H9 (cell line): ENCODE measurements around the gene CST11. TPM values are rescaled to one million over a fixed set of nuclear protein-coding genes. Genes with fewer than 3 reads are reported as not detected.

Source experiments
- DNase-seq: peaks from one replicate; pipeline ENCODE4 v3.0.0-alpha.2; 2017
- H2AFZ ChIP-seq: one replicate; pipeline ENCODE4 v1.6.1; 2013; ENCODE audit warnings: mild to moderate bottlenecking, low read length, control low read depth, moderate library complexity
- H2AK5ac ChIP-seq: 2 replicates; pipeline ENCODE4 v1.6.1; 2013; ENCODE audit warnings: low read length, control low read depth, mixed read lengths; ENCODE audit not compliant: insufficient read length
- H2BK120ac ChIP-seq: one replicate; pipeline ENCODE4 v1.6.1; 2013; ENCODE audit warnings: low read depth, mild to moderate bottlenecking, low read length, control low read depth, inconsistent platforms; ENCODE audit not compliant: poor library complexity, severe bottlenecking
- H2BK12ac ChIP-seq: 2 replicates; pipeline ENCODE4 v1.6.1; 2013; ENCODE audit warnings: low read length, control low read depth, mixed read lengths, low read depth; ENCODE audit not compliant: insufficient read length
- H2BK15ac ChIP-seq: 2 replicates; pipeline ENCODE4 v1.6.1; 2013; ENCODE audit warnings: low read depth, low read length, control low read depth
- H2BK20ac ChIP-seq: one replicate; pipeline ENCODE4 v1.6.1; 2013; ENCODE audit warnings: low read depth, mild to moderate bottlenecking, low read length, control low read depth, inconsistent platforms; ENCODE audit not compliant: poor library complexity, severe bottlenecking
- H2BK5ac ChIP-seq: 2 replicates; pipeline ENCODE4 v1.6.1; 2013; ENCODE audit warnings: low read length, control low read depth, mixed read lengths; ENCODE audit not compliant: insufficient read length
- H3K14ac ChIP-seq: 2 replicates; pipeline ENCODE4 v1.6.1; 2013; ENCODE audit warnings: low read length, control low read depth; ENCODE audit not compliant: insufficient read depth
- H3K18ac ChIP-seq: 2 replicates; pipeline ENCODE4 v1.6.1; 2013; ENCODE audit warnings: low read depth, mild to moderate bottlenecking, mixed read lengths, low read length, control low read depth; ENCODE audit not compliant: insufficient read length
- H3K23ac ChIP-seq: 2 replicates; pipeline ENCODE4 v1.6.1; 2013; ENCODE audit warnings: low read length, control low read depth, mixed read lengths, low read depth; ENCODE audit not compliant: insufficient read length
- H3K23me2 ChIP-seq: 2 replicates; pipeline ENCODE4 v1.6.1; 2013; ENCODE audit warnings: low read depth, mild to moderate bottlenecking, mixed read lengths, low read length, control low read depth; ENCODE audit not compliant: insufficient read length, poor library complexity, severe bottlenecking
- H3K27ac ChIP-seq: 2 replicates; pipeline ENCODE4 v1.5.1; 2013; ENCODE audit warnings: low read length, control low read depth, mixed read lengths, low read depth; ENCODE audit not compliant: insufficient read length
- H3K27me3 ChIP-seq: 2 replicates; pipeline ENCODE4 v1.6.1; 2013; ENCODE audit warnings: low read length, control low read depth, inconsistent platforms; ENCODE audit not compliant: insufficient read depth
- H3K4ac ChIP-seq: 2 replicates; pipeline ENCODE4 v1.6.1; 2013; ENCODE audit warnings: low read depth, mild to moderate bottlenecking, control low read depth, inconsistent platforms, low read length, moderate library complexity
- H3K4me1 ChIP-seq: 2 replicates; pipeline ENCODE4 v1.6.1; 2013; ENCODE audit warnings: low read length, control low read depth, inconsistent platforms; ENCODE audit not compliant: insufficient read depth
- H3K4me2 ChIP-seq: 2 replicates; pipeline ENCODE4 v1.6.1; 2013; ENCODE audit warnings: low read length, control low read depth, mixed read lengths; ENCODE audit not compliant: insufficient read length, insufficient read depth
- H3K56ac ChIP-seq: 2 replicates; pipeline ENCODE4 v1.6.1; 2013; ENCODE audit warnings: low read depth, mild to moderate bottlenecking, mixed read lengths, low read length, control low read depth; ENCODE audit not compliant: insufficient read length
- H3K79me1 ChIP-seq: 2 replicates; pipeline ENCODE4 v1.6.1; 2013; ENCODE audit warnings: low read depth, mild to moderate bottlenecking, moderate library complexity, low read length, control low read depth, inconsistent platforms; ENCODE audit not compliant: insufficient read depth, poor library complexity, severe bottlenecking
- H3K79me2 ChIP-seq: 2 replicates; pipeline ENCODE4 v1.6.1; 2013; ENCODE audit warnings: low read length, control low read depth, inconsistent platforms; ENCODE audit not compliant: insufficient read depth
- H3K9ac ChIP-seq: 2 replicates; pipeline ENCODE4 v1.6.1; 2013; ENCODE audit warnings: low read length, control low read depth, mixed read lengths; ENCODE audit not compliant: insufficient read length; ENCODE audit errors: extremely low read depth
- H3K9me3 ChIP-seq: one replicate; pipeline ENCODE4 v1.6.1; 2013; ENCODE audit warnings: low read depth, low read length, inconsistent platforms; ENCODE audit not compliant: control insufficient read depth
- H3T11ph ChIP-seq: one replicate; pipeline ENCODE4 v1.6.1; 2013; ENCODE audit warnings: mild to moderate bottlenecking, low read length, control low read depth, inconsistent platforms
- H4K20me1 ChIP-seq: one replicate; pipeline ENCODE4 v1.6.1; 2013; ENCODE audit not compliant: control insufficient read depth, insufficient read length, insufficient read depth
- H4K5ac ChIP-seq: 2 replicates; pipeline ENCODE4 v1.6.1; 2013; ENCODE audit warnings: low read depth, mild to moderate bottlenecking, mixed read lengths, low read length, control low read depth; ENCODE audit not compliant: insufficient read length
- H4K8ac ChIP-seq: replicated peaks from 2 replicates; pipeline ENCODE4 v1.6.1; 2013; ENCODE audit warnings: low read length, control low read depth, mixed read lengths, low read depth; ENCODE audit not compliant: insufficient read length
- H4K91ac ChIP-seq: 2 replicates; pipeline ENCODE4 v1.6.1; 2013; ENCODE audit warnings: low read depth, mild to moderate bottlenecking, moderate library complexity, mixed read lengths, low read length, control low read depth; ENCODE audit not compliant: insufficient read length
- H3K27ac Mint-ChIP-seq, 3 experiments: 2 replicates in 2 of 3; 3 replicates in 1 of 3; pipeline ENCODE4 v1.8.0; 2020 to 2021; ENCODE audit warnings: mixed read lengths in 3 of 3, mild to moderate bottlenecking in 1 of 3, moderate library complexity in 1 of 3
- H3K27me3 Mint-ChIP-seq: 2 replicates; pipeline ENCODE4 v1.8.0; 2021; ENCODE audit warnings: low read depth, mild to moderate bottlenecking, moderate library complexity, mixed read lengths
- H3K36me3 Mint-ChIP-seq, 3 experiments: 2 replicates in 2 of 3; 3 replicates in 1 of 3; pipeline ENCODE4 v1.8.0; 2020 to 2021; ENCODE audit warnings: low read depth in 3 of 3, mixed read lengths in 3 of 3; ENCODE audit not compliant: insufficient read depth in 1 of 3
- H3K4me1 Mint-ChIP-seq, 2 experiments: 2 replicates each; pipeline ENCODE4 v1.8.0; 2020; ENCODE audit warnings: mixed read lengths in 2 of 2
- H3K4me3 Mint-ChIP-seq, 2 experiments: 2 replicates in 1 of 2; 3 replicates in 1 of 2; pipeline ENCODE4 v1.8.0; 2020 to 2021; ENCODE audit warnings: mild to moderate bottlenecking in 2 of 2, mixed read lengths in 2 of 2, moderate library complexity in 1 of 2
- H3K9me3 Mint-ChIP-seq, 2 experiments: 2 replicates in 1 of 2; 3 replicates in 1 of 2; pipeline ENCODE4 v1.8.0; 2020; ENCODE audit warnings: mild to moderate bottlenecking in 2 of 2, mixed read lengths in 2 of 2, moderate library complexity in 1 of 2
- CTCF ChIP-seq: fragments of 200-600 bp; sonication (generic); conservative IDR thresholded peaks from 3 replicates; pipeline ENCODE4 v1.8.0; 2021; ENCODE audit warnings: antibody characterized with exemption, mild to moderate bottlenecking
- WGBS: extraction: QIAGEN DNeasy Blood & Tissue Kit; methylation state at CpG from one replicate; pipeline ENCODE4 v1.1.7; 2013; ENCODE audit warnings: missing lambda C conversion rate, low lambda C conversion rate, mixed read lengths; ENCODE audit not compliant: insufficient read length; ENCODE audit errors: extremely low coverage; 5-methylcytosine and 5-hydroxymethylcytosine counted together
- total RNA-seq: library from RNA; stranded (reverse); gene quantifications from 2 replicates; pipeline ENCODE4 v1.2.1, GENCODE V29; 2021

Gene CST11
- total RNA-seq, 1 experiment from 2014 or later, result not detected

- H3K9me3 ChIP-seq, result no peaks in the 10 kb centered on the region
- H3K23ac ChIP-seq, result no peak overlapping the region
- no peak overlapping the region for H2AFZ ChIP-seq
- no peak overlapping the region for H4K5ac ChIP-seq
- no peak for TF ChIP-seq CTCF
- no peak overlapping the region for H2AK5ac ChIP-seq
- WGBS, result no CpG with 5 or more reads among the region's 3 CpGs
- H3K27ac Mint-ChIP-seq, result peak overlapping the region in 1 of 3 experiments; percentile 2; a peak in 1 of 7 replicates
- H2BK12ac ChIP-seq, result no peak overlapping the region
- H2BK120ac ChIP-seq, result no peak overlapping the region
- H4K20me1 ChIP-seq, result no peaks in the 10 kb centered on the region
- no peak overlapping the region for H3K18ac ChIP-seq
- no peak overlapping the region for H3K56ac ChIP-seq
- H2BK20ac ChIP-seq, result no peak overlapping the region
- H3K9ac ChIP-seq, result no peak overlapping the region
- no peak overlapping the region for H2BK5ac ChIP-seq
- H4K8ac ChIP-seq, result no peak overlapping the region
- H3K9me3 Mint-ChIP-seq, result no peaks in the 10 kb centered on the region
- no peak overlapping the region for H3K27ac ChIP-seq
- H3K4me2 ChIP-seq, result no peak overlapping the region
- H2BK15ac ChIP-seq, result no peak overlapping the region
- H3T11ph ChIP-seq, result no peak overlapping the region
- peaks cover 6 to 20% of the 10 kb centered on the region in 2 experiments for H3K4me1 Mint-ChIP-seq
- H3K27me3 ChIP-seq, result no peaks in the 10 kb centered on the region
- peaks cover 17% of the 10 kb centered on the region; the same call in 1 of the 2 replicates for H3K79me2 ChIP-seq
- H3K4me3 Mint-ChIP-seq, result no peak overlapping the region
- peaks cover 8% of the 10 kb centered on the region for H3K79me1 ChIP-seq
- no peaks in the 10 kb centered on the region for H3K23me2 ChIP-seq
- H3K4me1 ChIP-seq, result no peaks in the 10 kb centered on the region; the same call in 1 of the 2 replicates
- no peaks in the 10 kb centered on the region for H3K27me3 Mint-ChIP-seq
- H3K4ac ChIP-seq, result no peak overlapping the region
- H3K36me3 Mint-ChIP-seq, result peaks cover 0 to 6% (median 0%) of the 10 kb centered on the region in 3 experiments; a peak in 3 of 7 replicates
- H4K91ac ChIP-seq, result no peak overlapping the region
- no peak for DNase-seq
- H3K14ac ChIP-seq, result no peak overlapping the region
These were observed 41.6 kb downstream of the CST11 start for GRCh38 chr20:23410916-23411695.
